GM19397 (cell line): ENCODE results near the gene GLRA1.
"Not testable (repeated sequence)": the region's sequence is repeated elsewhere in the genome, so short reads cannot be mapped to it uniquely, and the experiment has no call there.

Source experiments
- ATAC-seq: cut with Tn5 transposase; IDR thresholded peaks from one replicate; pipeline ENCODE4 v1.9.1; 2021; ENCODE audit warnings: mild to moderate bottlenecking, moderate library complexity; ENCODE audit not compliant: unreplicated experiment

Gene GLRA1

GRCh38 chr5:151921916-151922315, 2.7 kb downstream of the GLRA1 start:
- ATAC-seq = no peak

GRCh38 chr5:151917904-151918303, 6.7 kb downstream of the GLRA1 start:
- ATAC-seq = no peak

- ATAC-seq = no peak
Measured at GRCh38 chr5:151913425-151913824, 11.2 kb downstream of the GLRA1 start.

GRCh38 chr5:151912360-151912759, 12.3 kb downstream of the GLRA1 start:
- no peak for ATAC-seq

- ATAC-seq = no peak
Measured at GRCh38 chr5:151911011-151911410, 13.6 kb downstream of the GLRA1 start.

- ATAC-seq = no peak
Measured at GRCh38 chr5:151909628-151910027, 15.0 kb downstream of the GLRA1 start.

GRCh38 chr5:151906246-151906645, 18.4 kb downstream of the GLRA1 start:
- no peak for ATAC-seq

GRCh38 chr5:151905557-151905961, 19.1 kb downstream of the GLRA1 start:
- ATAC-seq = no peak

- ATAC-seq = no peak
Measured at GRCh38 chr5:151904909-151905308, 19.7 kb downstream of the GLRA1 start.

- ATAC-seq = no peak
Measured at GRCh38 chr5:151904127-151904526, 20.5 kb downstream of the GLRA1 start.

GRCh38 chr5:151903243-151903653, 21.4 kb downstream of the GLRA1 start:
- ATAC-seq = peak; percentile 84

- no peak for ATAC-seq
Measured at GRCh38 chr5:151902215-151902614, 22.4 kb downstream of the GLRA1 start.

GRCh38 chr5:151901611-151902010, 23.0 kb downstream of the GLRA1 start:
- ATAC-seq = no peak

- ATAC-seq = no peak
Measured at GRCh38 chr5:151900891-151901290, 23.8 kb downstream of the GLRA1 start.

GRCh38 chr5:151899399-151899798, 25.3 kb downstream of the GLRA1 start:
- no peak for ATAC-seq

- ATAC-seq = no peak
Measured at GRCh38 chr5:151897896-151898295, 26.8 kb downstream of the GLRA1 start.

GRCh38 chr5:151897020-151897552, 27.6 kb downstream of the GLRA1 start:
- no peak for ATAC-seq

GRCh38 chr5:151896031-151896691, 28.5 kb downstream of the GLRA1 start:
- ATAC-seq = no peak

- ATAC-seq = no peak
Measured at GRCh38 chr5:151895660-151896030, 29.0 kb downstream of the GLRA1 start.

GRCh38 chr5:151893485-151893884, 31.2 kb downstream of the GLRA1 start:
- ATAC-seq = not testable (repeated sequence)

GRCh38 chr5:151892393-151892792, 32.3 kb downstream of the GLRA1 start:
- no peak for ATAC-seq

- no peak for ATAC-seq
Measured at GRCh38 chr5:151890299-151890698, 34.4 kb downstream of the GLRA1 start.

GRCh38 chr5:151889614-151890013, 35.0 kb downstream of the GLRA1 start:
- ATAC-seq = no peak
